ENCODE data around the gene RGL1. TPM values are rescaled to one million over a fixed set of nuclear protein-coding genes. Genes with fewer than 3 reads are reported as not detected.

RGL1 gene
- total RNA-seq, 1 experiment from 2014 or later: 34.5 TPM

GRCh38 chr1:183777328-183777727, 27.6 kb upstream of the RGL1 start:
- no peaks in the 10 kb centered on the region for H3K27me3 Mint-ChIP-seq (ENCODE audit: insufficient read depth, unreplicated experiment)
- no peak for DNase-seq
- H3K9me3 Mint-ChIP-seq (ENCODE audit: unreplicated experiment): peaks cover 28% of the 10 kb centered on the region
- no TSS peak for BruUV-seq (replicated peaks)
- H3K4me3 Mint-ChIP-seq (ENCODE audit: unreplicated experiment): no peak overlapping the region
- POLR2A ChIA-PET: no interaction called here
- CTCF ChIA-PET: no interaction called here
- peaks cover 7% of the 10 kb centered on the region for H3K4me1 Mint-ChIP-seq (ENCODE audit: low read depth, unreplicated experiment)
- no peak for TF ChIP-seq CTCF (IDR thresholded peaks at IDR 0.05; ENCODE audit: insufficient read depth in 1 of 2, low read depth in 1 of 2, low read length in 1 of 2, severe bottlenecking in 1 of 2, unreplicated experiment in 1 of 2)
- H3K4me3 ChIP-seq (ENCODE audit: low read depth, low read length): no peak overlapping the region
- H3K27me3 ChIP-seq (replicated peaks; ENCODE audit: control insufficient read depth, insufficient read depth, low read length): no peaks in the 10 kb centered on the region
- no peaks in the 10 kb centered on the region for H3K36me3 ChIP-seq (ENCODE audit: control insufficient read depth, insufficient read depth, low read length)
- H3K9me3 ChIP-seq: peaks cover 13% of the 10 kb centered on the region
- intact Hi-C loops (cut with micrococcal nuclease; ENCODE audit: unreplicated experiment): no loop called here
- peaks cover 25% of the 10 kb centered on the region for H3K36me3 Mint-ChIP-seq (ENCODE audit: insufficient read depth, unreplicated experiment)
- H3K4me1 ChIP-seq: no peaks in the 10 kb centered on the region
- no peak overlapping the region for H3K27ac Mint-ChIP-seq (ENCODE audit: unreplicated experiment)

- no TSS peak for BruUV-seq (replicated peaks)
- Histone ChIP-seq H3K4me3 (ENCODE audit: low read depth, low read length) (no peak overlapping the region), H3K27me3 (replicated peaks; ENCODE audit: control insufficient read depth, insufficient read depth, low read length) (no peaks in the 10 kb centered on the region), H3K4me1 (no peaks in the 10 kb centered on the region), H3K9me3 (peaks cover 13% of the 10 kb centered on the region), H3K36me3 (ENCODE audit: control insufficient read depth, insufficient read depth, low read length) (no peaks in the 10 kb centered on the region)
- POLR2A ChIA-PET: no interaction called here
- intact Hi-C loops (cut with micrococcal nuclease; ENCODE audit: unreplicated experiment): no loop called here
- Mint-ChIP-seq H3K36me3 (ENCODE audit: insufficient read depth, unreplicated experiment) (peaks cover 20% of the 10 kb centered on the region), H3K4me3 (ENCODE audit: unreplicated experiment) (no peak overlapping the region), H3K27ac (ENCODE audit: unreplicated experiment) (no peak overlapping the region), H3K9me3 (ENCODE audit: unreplicated experiment) (peaks cover 21% of the 10 kb centered on the region), H3K4me1 (ENCODE audit: low read depth, unreplicated experiment) (peaks cover 3% of the 10 kb centered on the region), H3K27me3 (ENCODE audit: insufficient read depth, unreplicated experiment) (no peaks in the 10 kb centered on the region)
- no peak for TF ChIP-seq CTCF (IDR thresholded peaks at IDR 0.05; ENCODE audit: insufficient read depth in 1 of 2, low read depth in 1 of 2, low read length in 1 of 2, severe bottlenecking in 1 of 2, unreplicated experiment in 1 of 2)
- DNase-seq: no peak
- CTCF ChIA-PET: no interaction called here
These were observed 26.9 kb upstream of the RGL1 start for GRCh38 chr1:183778045-183778444.

- no TSS peak for BruUV-seq (replicated peaks)
- Histone ChIP-seq H3K27me3 (replicated peaks; ENCODE audit: control insufficient read depth, insufficient read depth, low read length) (no peaks in the 10 kb centered on the region), H3K4me3 (ENCODE audit: low read depth, low read length) (no peak overlapping the region), H3K4me1 (no peaks in the 10 kb centered on the region), H3K9me3 (peaks cover 13% of the 10 kb centered on the region), H3K36me3 (ENCODE audit: control insufficient read depth, insufficient read depth, low read length) (no peaks in the 10 kb centered on the region)
- no peak for DNase-seq
- H3K9me3 Mint-ChIP-seq (ENCODE audit: unreplicated experiment): peaks cover 14% of the 10 kb centered on the region
- H3K4me1 Mint-ChIP-seq (ENCODE audit: low read depth, unreplicated experiment): peaks cover 2% of the 10 kb centered on the region
- no peak overlapping the region for H3K4me3 Mint-ChIP-seq (ENCODE audit: unreplicated experiment)
- no peak for TF ChIP-seq CTCF (IDR thresholded peaks at IDR 0.05; ENCODE audit: insufficient read depth in 1 of 2, low read depth in 1 of 2, low read length in 1 of 2, severe bottlenecking in 1 of 2, unreplicated experiment in 1 of 2)
- H3K27ac Mint-ChIP-seq (ENCODE audit: unreplicated experiment): no peak overlapping the region
- ChIA-PET CTCF (no interaction called here), POLR2A (no interaction called here)
- H3K36me3 Mint-ChIP-seq (ENCODE audit: insufficient read depth, unreplicated experiment): peaks cover 12% of the 10 kb centered on the region
- intact Hi-C loops (cut with micrococcal nuclease; ENCODE audit: unreplicated experiment): no loop called here
- H3K27me3 Mint-ChIP-seq (ENCODE audit: insufficient read depth, unreplicated experiment): no peaks in the 10 kb centered on the region
These were observed 26.1 kb upstream of the RGL1 start for GRCh38 chr1:183778568-183779433.

Data from Caco-2 (cell line).